DMS 273 treated with DMSO at 0.1 percent for 48 hours (cell line): ENCODE data around the gene FHDC1.

ENCODE experiments used
- DNase-seq: peaks from one replicate; lab custom pipeline; 2025; lab: John Stamatoyannopoulos, UW

FHDC1 gene

GRCh38 chr4:153005899-153006381 is 69.8 kb downstream of the FHDC1 start:
- DNase-seq: no peak

- DNase-seq: no peak
Measured at GRCh38 chr4:153008578-153009199, 72.6 kb downstream of the FHDC1 start.

GRCh38 chr4:153010146-153010545 is 74.0 kb downstream of the FHDC1 start:
- DNase-seq: no peak

DNA sequence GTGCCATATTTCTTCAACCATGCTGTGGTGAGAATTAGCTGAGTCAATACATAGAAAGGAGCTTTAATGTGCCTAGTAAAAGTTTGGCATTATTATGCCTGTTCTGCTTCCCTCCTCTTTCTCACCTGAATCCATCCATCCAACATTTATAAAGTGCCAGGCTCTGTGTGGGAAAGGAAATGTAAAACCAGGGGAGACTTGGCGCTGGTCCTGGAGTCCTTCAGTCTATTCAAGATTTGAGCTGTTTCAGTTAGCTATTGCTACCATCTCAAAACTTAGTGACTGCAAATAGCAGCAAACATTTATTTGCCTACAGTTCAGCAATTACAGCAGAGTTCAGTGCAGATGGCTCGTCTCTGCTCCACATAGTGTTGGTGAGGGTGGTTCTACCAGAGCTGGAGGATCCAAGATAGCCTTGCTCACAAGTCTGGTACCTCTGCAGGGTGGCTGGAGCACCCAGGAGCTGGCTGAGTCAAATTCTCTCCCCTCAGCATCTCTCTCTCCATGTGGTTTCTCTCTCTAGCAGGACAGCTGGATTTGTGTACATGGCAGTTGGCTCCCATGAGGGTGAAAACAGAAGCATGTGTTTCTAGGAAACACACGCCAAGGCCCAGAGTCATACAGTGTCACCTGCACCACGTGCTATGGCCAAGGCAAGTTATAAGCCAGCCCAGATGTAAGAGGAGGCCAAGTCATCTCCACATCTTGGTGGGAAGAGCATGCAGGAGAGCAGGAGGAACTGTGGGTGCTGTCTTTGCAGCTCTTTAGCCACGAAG is 77.3 kb downstream of the FHDC1 start:
- no peak for DNase-seq

GRCh38 chr4:153014460-153014859 is 78.3 kb downstream of the FHDC1 start:
- no peak for DNase-seq

DNA sequence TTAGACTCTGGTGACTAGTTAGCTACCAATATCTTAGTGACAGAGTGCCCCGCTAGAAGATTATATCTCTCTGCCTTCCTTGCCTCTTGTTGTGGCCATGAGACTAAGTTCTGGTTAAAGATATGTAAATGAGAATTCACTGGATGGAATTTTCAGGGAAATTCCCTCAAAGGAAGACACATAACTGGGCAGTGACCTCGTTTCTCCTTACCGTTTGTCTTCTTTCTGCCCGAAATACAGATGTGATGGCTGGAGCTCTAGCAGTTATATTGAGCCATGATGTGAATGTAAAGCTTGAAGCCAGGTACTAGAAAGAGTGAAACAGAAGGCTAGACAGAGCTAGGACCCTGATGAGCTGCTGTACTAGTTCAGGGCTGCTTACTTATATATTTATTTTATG is 80.5 kb downstream of the FHDC1 start:
- no peak for DNase-seq

DNA sequence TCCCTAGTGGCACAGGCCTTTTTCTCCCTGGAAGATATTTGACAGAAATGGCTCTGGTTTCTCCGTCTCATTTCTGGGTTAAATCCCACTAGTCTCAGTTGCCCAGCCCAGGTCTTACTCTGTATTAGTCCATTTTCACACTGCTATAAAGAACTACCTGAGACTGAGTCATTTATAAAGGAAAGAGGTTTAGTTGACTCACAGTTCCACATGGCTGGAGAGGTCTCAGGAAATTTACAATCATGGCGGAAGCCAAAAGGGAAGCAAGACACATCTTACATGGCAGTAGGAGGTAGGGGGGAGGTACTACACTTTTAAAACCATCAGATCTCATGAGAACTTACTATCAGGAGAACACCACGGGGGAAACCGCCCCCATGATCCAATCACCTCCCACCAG is 81.9 kb downstream of the FHDC1 start:
- DNase-seq: no peak

- DNase-seq: peak; percentile 49
Measured at GRCh38 chr4:153018684-153019083, 82.6 kb downstream of the FHDC1 start.

DNA sequence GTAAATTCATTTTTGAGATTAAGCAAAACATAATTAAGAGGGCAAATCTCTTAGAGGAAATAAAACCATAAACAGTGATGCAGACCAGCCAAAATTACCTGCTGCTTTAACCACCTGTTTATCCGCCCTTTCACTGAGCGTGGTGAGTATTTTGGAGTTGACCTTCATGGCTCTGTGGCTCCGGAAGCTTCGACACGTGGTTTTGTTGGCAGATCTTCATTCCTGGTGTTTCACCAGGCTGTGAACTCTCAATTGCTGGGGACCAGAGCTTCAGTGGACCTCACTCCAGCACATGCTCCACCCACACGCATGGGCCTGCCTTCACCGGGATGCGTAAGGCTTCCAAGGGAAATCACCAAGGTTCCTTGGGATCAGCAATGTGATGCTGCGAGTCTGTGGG is 83.8 kb downstream of the FHDC1 start:
- DNase-seq: no peak

- DNase-seq: no peak
Measured at GRCh38 chr4:153020457-153020856, 84.3 kb downstream of the FHDC1 start.

GRCh38 chr4:153021276-153021675 is 85.2 kb downstream of the FHDC1 start:
- DNase-seq: no peak

GRCh38 chr4:153022241-153022715 is 86.2 kb downstream of the FHDC1 start:
- no peak for DNase-seq

DNA sequence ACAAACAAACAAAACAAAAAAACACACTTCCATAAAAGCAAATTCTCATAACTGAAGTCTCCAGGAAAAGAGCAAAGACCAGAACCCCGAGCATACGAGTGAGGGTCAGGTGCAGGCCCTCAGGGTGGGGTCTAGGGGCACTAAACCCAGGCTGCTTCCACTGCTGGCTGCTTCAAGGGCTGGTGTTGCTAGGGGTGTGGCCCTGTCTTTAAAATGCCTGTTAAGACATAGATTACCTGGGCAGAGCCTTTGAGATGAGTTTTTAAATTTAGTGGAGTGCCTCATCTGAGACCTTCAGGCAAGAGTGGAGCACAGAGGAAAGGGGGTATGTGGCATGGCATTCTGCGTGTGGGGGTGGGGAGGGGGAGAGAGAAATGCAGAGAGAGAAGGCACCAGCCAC is 87.0 kb downstream of the FHDC1 start:
- no peak for DNase-seq

GRCh38 chr4:153023692-153024394 is 87.7 kb downstream of the FHDC1 start:
- DNase-seq: no peak

DNA sequence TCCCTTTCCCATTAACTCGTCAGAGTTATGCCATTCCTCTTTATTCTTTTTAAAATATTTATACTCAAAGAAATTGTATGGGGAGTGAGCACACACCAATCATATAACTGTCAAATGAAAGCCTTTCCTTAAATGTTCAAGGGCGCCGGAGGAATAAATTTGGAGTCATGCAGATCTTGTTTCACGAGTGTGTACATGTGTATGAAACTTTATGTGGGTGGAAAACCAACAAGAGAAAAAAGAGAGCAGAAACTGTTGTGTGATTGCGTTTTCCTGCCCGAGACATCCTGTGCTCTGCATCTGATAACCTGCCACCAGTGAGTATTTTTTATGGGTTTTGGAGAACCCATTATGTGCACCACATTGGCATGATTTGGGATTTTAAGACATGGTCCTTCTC is 88.3 kb downstream of the FHDC1 start:
- no peak for DNase-seq

DNA sequence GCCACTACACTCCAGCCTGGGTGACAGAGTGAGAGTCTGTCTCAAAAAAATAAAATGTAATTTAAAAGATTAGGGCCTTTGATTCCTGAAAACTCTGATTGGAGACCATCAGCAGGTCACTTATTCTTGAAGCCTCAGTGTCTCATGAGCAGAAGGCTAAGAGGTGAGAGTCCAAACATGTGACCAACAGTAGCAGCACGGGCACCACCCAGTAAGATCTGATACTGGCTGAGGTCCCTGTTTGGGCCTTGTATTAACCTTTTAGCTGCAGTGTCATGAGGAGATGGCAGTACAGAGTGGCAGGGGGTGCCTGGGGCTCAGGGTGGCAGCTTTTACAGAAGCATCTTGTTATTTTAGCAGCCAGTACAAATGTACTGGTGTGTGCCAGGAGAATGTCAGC is 89.3 kb downstream of the FHDC1 start:
- DNase-seq: no peak

DNA sequence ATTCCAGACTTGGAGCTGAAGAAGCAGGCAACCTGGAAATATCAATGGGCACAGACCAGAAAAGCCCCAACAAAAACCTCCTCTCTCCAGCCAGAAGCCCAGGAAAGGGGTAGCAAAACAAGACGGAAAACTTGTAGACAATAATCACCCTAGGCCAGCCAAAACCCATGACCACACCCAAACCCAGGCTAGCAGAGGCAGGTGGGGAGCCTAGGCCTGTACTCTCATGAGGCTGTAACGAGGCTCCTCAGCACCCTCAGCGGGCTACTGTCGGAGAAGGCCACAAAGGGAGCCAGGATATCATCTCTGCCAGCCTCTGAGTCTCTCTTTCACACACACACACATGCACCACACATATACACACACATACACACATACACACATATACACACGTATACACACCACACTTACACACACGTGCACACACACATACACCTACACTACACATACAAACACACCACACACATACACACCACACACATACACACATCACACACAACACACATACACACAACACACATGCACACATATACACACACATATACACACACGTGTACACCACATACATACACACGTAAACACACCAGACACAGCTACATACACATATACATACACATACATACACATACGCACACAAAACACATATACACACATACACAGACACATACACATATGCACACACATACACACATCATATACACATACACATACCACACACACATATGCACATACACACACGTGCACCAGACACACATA is 90.6 kb downstream of the FHDC1 start:
- no peak for DNase-seq

GRCh38 chr4:153027866-153028265 is 91.7 kb downstream of the FHDC1 start:
- no peak for DNase-seq

- DNase-seq: no peak
Measured at GRCh38 chr4:153028535-153028934, 92.4 kb downstream of the FHDC1 start.
